Muscle of leg (tissue), 11 donors: ENCODE measurements around the gene RHOBTB1. TPM values are rescaled to one million over a fixed set of nuclear protein-coding genes. Genes with fewer than 3 reads are reported as not detected.
"Not testable (repeated sequence)": the region's sequence is repeated elsewhere in the genome, so short reads cannot be mapped to it uniquely, and the experiment has no call there.

Source experiments
- DNase-seq: peaks from one replicate; pipeline ENCODE4 v3.0.0; 2013
- H3K27ac ChIP-seq: one replicate; pipeline ENCODE4 v1.5.1; 2013; ENCODE audit warnings: mild to moderate bottlenecking, low read length, control low read depth
- H3K27me3 ChIP-seq: one replicate; pipeline ENCODE4 v1.6.1; 2013; ENCODE audit warnings: low read length; ENCODE audit not compliant: control insufficient read depth, insufficient read depth
- H3K36me3 ChIP-seq: one replicate; pipeline ENCODE4 v1.6.1; 2013; ENCODE audit warnings: low read length; ENCODE audit not compliant: control insufficient read depth, insufficient read depth
- H3K4me1 ChIP-seq: one replicate; pipeline ENCODE4 v1.6.1; 2013; ENCODE audit warnings: low read length; ENCODE audit not compliant: control insufficient read depth, insufficient read depth
- H3K4me3 ChIP-seq: one replicate; pipeline ENCODE4 v1.5.1; 2013; ENCODE audit warnings: low read length, control low read depth
- H3K9me3 ChIP-seq: replicated peaks from 2 replicates; pipeline ENCODE4 v1.6.1; 2013; ENCODE audit warnings: low read depth, low read length; ENCODE audit not compliant: control insufficient read depth
- WGBS: methylation state at CpG from one replicate; pipeline ENCODE4 v1.1.5; 2013; ENCODE audit warnings: missing lambda C conversion rate; ENCODE audit not compliant: insufficient coverage; 5-methylcytosine and 5-hydroxymethylcytosine counted together
- polyA plus RNA-seq, 8 donors: library from polyadenylated mRNA; unstranded; fragments of 120-200 nt; gene quantifications; one replicate each; pipeline versions ENCODE4 v1.2.1 to v1.2.3, GENCODE V29; 2013; ENCODE audit warnings: inconsistent platforms in 1 of 8, low replicate concordance in 1 of 8; ENCODE audit not compliant: insufficient read length in 8 of 8, insufficient read depth in 1 of 8
- total RNA-seq: library from RNA; stranded (reverse); fragments of 120-200 nt; gene quantifications from one replicate; pipeline ENCODE4 v1.2.4, GENCODE V29; 2013

Gene RHOBTB1
- total and polyA plus RNA-seq, 9 donors = 18.0 to 31.9 (median 22.0) TPM

- Histone ChIP-seq H3K9me3 (no peaks in the 10 kb centered on the region), H3K4me1 (no peaks in the 10 kb centered on the region), H3K36me3 (no peaks in the 10 kb centered on the region), H3K4me3 (no peak overlapping the region), H3K27me3 (no peaks in the 10 kb centered on the region), H3K27ac (no peak overlapping the region)
- no peak for DNase-seq
- WGBS = 56% methylated on average over 3 of the region's 7 CpGs
Measured at GRCh38 chr10:60978287-60979115, 34.5 kb upstream of the RHOBTB1 start.

GRCh38 chr10:60977161-60978122, 33.5 kb upstream of the RHOBTB1 start:
- H3K4me1 ChIP-seq = no peaks in the 10 kb centered on the region
- no peaks in the 10 kb centered on the region for H3K9me3 ChIP-seq
- no peaks in the 10 kb centered on the region for H3K36me3 ChIP-seq
- DNase-seq = no peak
- WGBS = no CpG with 5 or more reads among the region's 2 CpGs
- H3K27ac ChIP-seq = no peak overlapping the region
- H3K27me3 ChIP-seq = no peaks in the 10 kb centered on the region
- H3K4me3 ChIP-seq = no peak overlapping the region

- Histone ChIP-seq H3K4me3 (no peak overlapping the region), H3K27me3 (no peaks in the 10 kb centered on the region), H3K9me3 (no peaks in the 10 kb centered on the region), H3K36me3 (no peaks in the 10 kb centered on the region), H3K4me1 (no peaks in the 10 kb centered on the region), H3K27ac (no peak overlapping the region)
- no peak for DNase-seq
- no CpG with 5 or more reads among the region's 2 CpGs for WGBS
Measured at GRCh38 chr10:60976687-60977086, 32.7 kb upstream of the RHOBTB1 start.

- DNase-seq = peak; percentile 62
- no CpG with 5 or more reads among the region's 1 CpG for WGBS
- no peaks in the 10 kb centered on the region for H3K36me3 ChIP-seq
Measured at GRCh38 chr10:60975716-60976115, 31.7 kb upstream of the RHOBTB1 start.

GRCh38 chr10:60974463-60975149, 30.6 kb upstream of the RHOBTB1 start:
- H3K27ac ChIP-seq = no peak overlapping the region
- H3K27me3 ChIP-seq = no peaks in the 10 kb centered on the region
- H3K36me3 ChIP-seq = no peaks in the 10 kb centered on the region
- H3K4me3 ChIP-seq = no peak overlapping the region
- no peaks in the 10 kb centered on the region for H3K4me1 ChIP-seq
- DNase-seq = no peak
- H3K9me3 ChIP-seq = no peaks in the 10 kb centered on the region
- no CpG with 5 or more reads among the region's 3 CpGs for WGBS

More at GRCh38 chr10:60975716-60976115, 31.7 kb upstream of the RHOBTB1 start:
- Histone ChIP-seq H3K27me3 (no peaks in the 10 kb centered on the region), H3K9me3 (no peaks in the 10 kb centered on the region), H3K4me3 (no peak overlapping the region), H3K27ac (no peak overlapping the region), H3K4me1 (no peaks in the 10 kb centered on the region)

GRCh38 chr10:60973086-60973485, 29.1 kb upstream of the RHOBTB1 start:
- WGBS = no CpG with 5 or more reads among the region's 2 CpGs
- H3K9me3 ChIP-seq = no peaks in the 10 kb centered on the region
- no peaks in the 10 kb centered on the region for H3K4me1 ChIP-seq
- no peaks in the 10 kb centered on the region for H3K36me3 ChIP-seq
- no peak for DNase-seq
- no peak overlapping the region for H3K4me3 ChIP-seq
- no peak overlapping the region for H3K27ac ChIP-seq
- H3K27me3 ChIP-seq = no peaks in the 10 kb centered on the region

- DNase-seq, H3K9me3 ChIP-seq, H3K4me3 ChIP-seq, H3K4me1 ChIP-seq, H3K27ac ChIP-seq, H3K36me3 ChIP-seq, H3K27me3 ChIP-seq: not testable (repeated sequence)
- no CpG with 5 or more reads among the region's 2 CpGs for WGBS
Measured at GRCh38 chr10:60972181-60972580, 28.2 kb upstream of the RHOBTB1 start.

- Histone ChIP-seq H3K9me3 (no peaks in the 10 kb centered on the region), H3K27ac (no peak overlapping the region), H3K4me1 (no peaks in the 10 kb centered on the region), H3K4me3 (no peak overlapping the region), H3K27me3 (no peaks in the 10 kb centered on the region), H3K36me3 (no peaks in the 10 kb centered on the region)
- no CpG with 5 or more reads among the region's 3 CpGs for WGBS
- DNase-seq = no peak
Measured at GRCh38 chr10:60970526-60970925, 26.5 kb upstream of the RHOBTB1 start.

GRCh38 chr10:60968504-60968903, 24.5 kb upstream of the RHOBTB1 start:
- Histone ChIP-seq H3K9me3 (no peaks in the 10 kb centered on the region), H3K36me3 (no peaks in the 10 kb centered on the region), H3K4me1 (no peaks in the 10 kb centered on the region), H3K27me3 (no peaks in the 10 kb centered on the region), H3K27ac (no peak overlapping the region), H3K4me3 (no peak overlapping the region)
- WGBS = 90% methylated on average over 2 of the region's 3 CpGs
- DNase-seq = no peak
